Body of pancreas (tissue), 4 donors: ENCODE measurements around the gene MZT2B. TPM values are rescaled to one million over a fixed set of nuclear protein-coding genes. Genes with fewer than 3 reads are reported as not detected.
"Not testable (repeated sequence)": the region's sequence is repeated elsewhere in the genome, so short reads cannot be mapped to it uniquely, and the experiment has no call there.

ENCODE experiments used
- ATAC-seq: fragments of 150-250 bp; one replicate; pipeline ENCODE4 v1.9.1; 2016
- DNase-seq, 4 donors: peaks; one replicate each; pipeline ENCODE4 v3.0.0-alpha.2; 2019
- H3K27ac ChIP-seq, 4 donors: fragments of 200-600 bp; sonication (generic); 1 replicate in 3 of 4; 2 replicates in 1 of 4; pipeline versions ENCODE4 v1.5.1 to v1.6.1; 2016 to 2019; ENCODE audit warnings: mild to moderate bottlenecking in 1 of 4, mixed read lengths in 1 of 4, moderate library complexity in 1 of 4
- H3K27me3 ChIP-seq, 2 donors: fragments of 200-600 bp; sonication (generic); one replicate each; pipeline ENCODE4 v1.6.0; 2016; ENCODE audit warnings: mild to moderate bottlenecking in 1 of 2
- H3K36me3 ChIP-seq, 2 donors: fragments of 200-600 bp; sonication (generic); replicated peaks in 1 of 2; 2 replicates each; pipeline ENCODE4 v1.5.1; 2016; ENCODE audit warnings: low read depth in 2 of 2; ENCODE audit not compliant: insufficient read depth in 1 of 2
- H3K4me1 ChIP-seq: fragments of 200-600 bp; sonication (generic); one replicate; pipeline ENCODE4 v1.6.0; 2016
- H3K4me3 ChIP-seq, 2 donors: fragments of 200-600 bp; sonication (generic); 1 replicate in 1 of 2; 2 replicates in 1 of 2; pipeline ENCODE4 v1.5.1; 2016 to 2019
- H3K9me3 ChIP-seq, 3 donors: fragments of 200-600 bp; sonication (generic); 1 replicate in 2 of 3; 2 replicates in 1 of 3; pipeline ENCODE4 v1.5.1; 2016
- CTCF ChIP-seq, 7 experiments: fragments of 450-650 bp in 4 of 7; fragments of 200-600 bp in 3 of 7; sonication (generic) in 3 of 7; IDR thresholded peaks; one replicate each; pipeline ENCODE4 v1.5.1; 2016 to 2019; ENCODE audit warnings: antibody characterized with exemption in 7 of 7
- POLR2A ChIP-seq, 3 donors: fragments of 450-650 bp; IDR thresholded peaks; one replicate each; pipeline ENCODE4 v1.6.1; 2016; ENCODE audit warnings: antibody characterized with exemption in 3 of 3, mild to moderate bottlenecking in 2 of 3
- WGBS, 2 donors: methylation state at CpG; one replicate each; pipeline ENCODE4 v1.1.5; 2017; 5-methylcytosine and 5-hydroxymethylcytosine counted together
- intact Hi-C: fragments of 100-400 bp; cut with DNase I; formaldehyde crosslinking; loops from one replicate; pipeline ENCODE4 v1.15.1; 2023
- total RNA-seq, 2 donors: library from RNA; depleted of rRNA; stranded (reverse); fragments of >200 nt; gene quantifications; one replicate each; pipeline ENCODE4 v1.1.0, GENCODE V29; 2016

The MZT2B gene
- 100 to 1,000 TPM in 1 of 2 donors, 10 to 100 TPM in 1; 68.6 to 106 TPM for total RNA-seq

GRCh38 chr2:130181880-130182682 is at the start of gene MZT2B:
TSS of gene MZT2B (plus strand) at chr2:130182262. CDS start at chr2:130182283, 21 bp downstream.
- intact Hi-C loops = loop anchor here (5.0 kb wide), 1 partner anchor 160 kb away; the partner anchor contains the start of gene IMP4
- not testable (repeated sequence) for H3K27me3 ChIP-seq, H3K36me3 ChIP-seq, H3K9me3 ChIP-seq
- DNase-seq (peak; percentile 86 to 89 (median 88)), ATAC-seq (peak; percentile 87)
- Histone ChIP-seq H3K27ac (peak within 1 kb of the TSS; percentile 79 to 93 (median 91)), H3K4me1 (peaks cover 27% of the 10 kb centered on the region), H3K4me3 (peak within 1 kb of the TSS; percentile 86 to 90)
- peak; percentile 46 to 58 (median 56) for TF ChIP-seq POLR2A (IDR thresholded peaks at IDR 0.05)
- peak; percentile 48 to 94 (median 89) for TF ChIP-seq CTCF (IDR thresholded peaks at IDR 0.05)
- WGBS, 2 donors = 0 to 1% methylated on average over 1 to 72 of the region's 86 CpGs

DNA sequence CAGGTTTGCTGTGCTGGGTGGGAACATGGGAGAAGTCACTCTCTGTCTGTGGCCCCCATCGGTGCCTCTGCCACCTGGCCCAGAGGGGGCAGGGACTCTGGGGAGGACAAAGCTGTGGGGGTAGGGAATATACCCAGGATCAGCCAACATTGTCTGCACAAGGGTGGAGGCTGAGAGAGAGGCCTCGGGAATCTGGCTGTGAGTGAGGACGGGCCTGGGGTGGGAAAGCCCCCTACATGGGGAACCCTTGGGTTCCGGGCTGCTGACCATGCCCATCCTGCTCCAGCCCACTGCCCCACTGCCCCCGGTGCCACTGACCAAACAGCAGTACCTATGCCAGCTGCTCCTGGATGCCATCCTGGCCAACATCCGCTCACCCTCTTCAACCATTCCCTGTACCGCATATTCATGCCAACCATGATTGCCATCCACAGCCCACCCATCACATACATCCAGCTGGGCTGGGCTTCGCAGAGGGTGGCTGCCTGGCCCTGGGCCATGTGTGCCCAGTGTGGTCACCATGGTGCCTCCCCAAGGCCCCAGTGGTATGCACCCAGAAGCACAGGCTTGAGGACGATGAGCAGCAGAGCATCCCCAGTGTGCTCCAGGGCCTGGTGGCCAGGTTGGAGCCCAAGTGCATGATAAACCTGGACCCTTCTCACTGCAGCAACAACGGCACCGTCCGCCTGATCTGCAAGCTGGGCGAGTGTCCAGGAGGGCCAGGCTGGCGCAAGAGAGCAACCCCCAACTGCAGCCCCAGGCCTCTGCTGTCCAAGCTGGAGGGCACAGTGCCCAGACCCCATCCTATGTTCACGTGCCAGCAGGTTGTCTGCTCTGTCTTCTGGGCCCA is 46.1 kb upstream of the MZT2B start:
- H3K27me3 ChIP-seq = no peaks in the 10 kb centered on the region
- ATAC-seq (no peak), DNase-seq (no peak)
- no peak overlapping the region for H3K4me3 ChIP-seq
- H3K36me3 ChIP-seq = no peaks in the 10 kb centered on the region
- no peak overlapping the region for H3K27ac ChIP-seq
- TF ChIP-seq POLR2A (IDR thresholded peaks at IDR 0.05) (no peak), CTCF (IDR thresholded peaks at IDR 0.05) (no peak)
- no peaks in the 10 kb centered on the region for H3K4me1 ChIP-seq
- intact Hi-C loops = no loop called here
- WGBS, 2 donors = 84 to 93% methylated on average over 4 to 11 of the region's 15 CpGs
- H3K9me3 ChIP-seq = no peaks in the 10 kb centered on the region

DNA sequence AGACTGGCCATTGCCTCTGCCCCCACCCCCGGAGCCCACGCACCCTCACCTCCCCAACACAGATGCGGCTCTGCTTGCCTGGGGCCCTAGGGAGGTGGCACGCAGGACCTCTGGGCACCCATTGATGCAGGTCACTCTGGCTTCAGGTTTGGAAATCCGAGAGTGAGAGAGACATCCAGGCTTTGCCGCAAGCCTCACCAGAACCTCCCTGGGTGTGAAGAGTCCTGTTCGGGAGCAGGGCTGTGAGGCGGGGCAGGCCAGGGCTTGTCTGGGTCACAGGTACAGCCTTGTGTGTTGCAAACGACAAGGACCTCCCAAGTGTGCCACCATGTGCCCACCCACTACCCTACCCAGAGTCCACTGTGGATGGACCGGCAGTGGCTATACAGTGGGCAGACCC is 45.5 kb upstream of the MZT2B start:
- H3K4me1 ChIP-seq, H3K27me3 ChIP-seq, intact Hi-C loops, H3K9me3 ChIP-seq, ATAC-seq, H3K4me3 ChIP-seq, H3K27ac ChIP-seq, DNase-seq, H3K36me3 ChIP-seq: not testable (repeated sequence)
- 76% methylated on average over 5 of the region's 10 CpGs; no CpG with 5 or more reads in 1 of the 2 donors for WGBS, 2 donors

GRCh38 chr2:130137118-130137517 is 44.9 kb upstream of the MZT2B start:
- H3K9me3 ChIP-seq, H3K27me3 ChIP-seq, intact Hi-C loops, H3K4me3 ChIP-seq, H3K36me3 ChIP-seq, H3K27ac ChIP-seq, ATAC-seq, H3K4me1 ChIP-seq, DNase-seq: not testable (repeated sequence)
- 57% methylated on average over 5 of the region's 5 CpGs; no CpG with 5 or more reads in 1 of the 2 donors for WGBS, 2 donors

GRCh38 chr2:130138326-130138725 is 43.7 kb upstream of the MZT2B start:
- H3K4me1 ChIP-seq, DNase-seq, intact Hi-C loops, H3K27ac ChIP-seq, ATAC-seq, H3K9me3 ChIP-seq, H3K27me3 ChIP-seq, H3K36me3 ChIP-seq, H3K4me3 ChIP-seq: not testable (repeated sequence)
- 76% methylated on average over 6 of the region's 13 CpGs; no CpG with 5 or more reads in 1 of the 2 donors for WGBS, 2 donors

DNA sequence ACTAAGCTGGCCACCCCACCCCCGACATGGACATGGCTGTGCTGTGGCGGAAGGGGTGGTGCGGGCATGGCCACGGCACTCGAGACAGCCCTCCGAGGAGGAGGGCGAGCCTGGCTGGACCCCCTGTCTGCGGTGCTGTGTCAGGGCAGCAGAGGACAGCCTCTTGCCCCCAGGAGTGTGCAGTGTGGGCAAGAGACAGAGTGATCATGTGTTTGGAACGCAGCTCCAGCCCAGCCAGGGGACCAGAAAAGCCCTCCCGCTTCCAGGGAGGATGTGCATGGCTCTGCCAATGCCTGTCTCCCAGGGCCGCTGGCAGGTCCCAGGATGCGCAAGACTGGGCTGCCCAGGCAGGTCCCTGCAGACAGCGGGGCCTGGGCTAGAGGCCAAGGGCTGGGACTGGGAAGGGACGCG is 43.2 kb upstream of the MZT2B start:
- DNase-seq, H3K27me3 ChIP-seq, H3K9me3 ChIP-seq, intact Hi-C loops, H3K4me1 ChIP-seq, ATAC-seq, H3K4me3 ChIP-seq, H3K27ac ChIP-seq, H3K36me3 ChIP-seq: not testable (repeated sequence)
- WGBS, 2 donors = 70% methylated on average over 10 of the region's 15 CpGs; no CpG with 5 or more reads in 1 of the 2 donors

- WGBS, 2 donors = 70 to 86% methylated on average over 14 to 20 of the region's 30 CpGs
- H3K4me1 ChIP-seq, H3K9me3 ChIP-seq, H3K27me3 ChIP-seq, H3K4me3 ChIP-seq, H3K36me3 ChIP-seq, ATAC-seq, DNase-seq, intact Hi-C loops, H3K27ac ChIP-seq: not testable (repeated sequence)
Observed at GRCh38 chr2:130139331-130140280, 42.5 kb upstream of the MZT2B start.

GRCh38 chr2:130140516-130140915 is 41.5 kb upstream of the MZT2B start:
- H3K4me3 ChIP-seq, H3K27me3 ChIP-seq: not testable (repeated sequence)
- WGBS, 2 donors = 70 to 100% methylated on average over 1 to 5 of the region's 7 CpGs

More at GRCh38 chr2:130140516-130140915, 41.5 kb upstream of the MZT2B start:
- H3K27ac ChIP-seq, DNase-seq, H3K4me1 ChIP-seq, H3K9me3 ChIP-seq, ATAC-seq, intact Hi-C loops, H3K36me3 ChIP-seq: not testable (repeated sequence)
